IMR-90 (cell line): Measurements from ENCODE around the gene ROBO1. TPM values are rescaled to one million over a fixed set of nuclear protein-coding genes. Genes with fewer than 3 reads are reported as not detected.

Source experiments
- ATAC-seq: fragments of 200-7000 bp; cut with Tn5 transposase; 2 replicates; pipeline ENCODE4 v1.9.1; 2020; ENCODE audit warnings: low read depth, mild to moderate bottlenecking, moderate library complexity
- BruUV-seq: library from RNA; stranded (reverse); fragments of 400-500 nt; replicated peaks from 2 replicates; lab custom pipeline; 2021; lab: Mats Ljungman, UMichigan
- CTCF ChIA-PET: fragments of 300-600 bp; formaldehyde crosslinking; extraction: SDS; loops from one replicate; lab custom pipeline; 2021; ENCODE audit warnings: antibody characterized with exemption; lab: Yijun Ruan, JAX
- POLR2A ChIA-PET: fragments of 300-600 bp; sonication (Branson Sonifier 250); formaldehyde crosslinking; loops from one replicate; lab custom pipeline; 2022; ENCODE audit warnings: antibody characterized with exemption; ENCODE audit not compliant: unreplicated experiment; lab: Charles Lee
- DNase-seq: peaks from one replicate; pipeline ENCODE4 v3.0.0; 2013
- H2AFZ ChIP-seq: replicated peaks from 2 replicates; pipeline ENCODE3; 2013; ENCODE audit warnings: low read length, mild to moderate bottlenecking; ENCODE audit not compliant: poor library complexity
- H2AK5ac ChIP-seq: 2 replicates; pipeline ENCODE4 v1.6.1; 2013; ENCODE audit warnings: low read depth, low read length, inconsistent platforms
- H2AK9ac ChIP-seq: replicated peaks from 2 replicates; pipeline ENCODE3; 2013; ENCODE audit warnings: mild to moderate bottlenecking, low read depth, low read length, moderate library complexity; ENCODE audit not compliant: poor library complexity
- H2BK120ac ChIP-seq: 2 replicates; pipeline ENCODE4 v1.6.1; 2013; ENCODE audit warnings: low read depth, low read length, inconsistent platforms
- H2BK15ac ChIP-seq: 3 replicates; pipeline ENCODE4 v1.6.1; 2013; ENCODE audit warnings: low read depth, low read length, inconsistent platforms
- H2BK20ac ChIP-seq: 2 replicates; pipeline ENCODE4 v1.6.1; 2013; ENCODE audit warnings: low read depth, mild to moderate bottlenecking, inconsistent platforms, low read length, moderate library complexity
- H2BK5ac ChIP-seq: 2 replicates; pipeline ENCODE4 v1.6.1; 2013; ENCODE audit warnings: mild to moderate bottlenecking, low read depth, low read length, inconsistent platforms; ENCODE audit not compliant: poor library complexity, severe bottlenecking
- H3K14ac ChIP-seq: replicated peaks from 2 replicates; pipeline ENCODE4 v1.6.1; 2013; ENCODE audit warnings: low read depth, low read length, inconsistent platforms
- H3K18ac ChIP-seq: 2 replicates; pipeline ENCODE4 v1.6.1; 2013; ENCODE audit warnings: low read depth, low read length, control low read depth
- H3K23ac ChIP-seq: 2 replicates; pipeline ENCODE4 v1.6.1; 2013; ENCODE audit warnings: low read depth, low read length, inconsistent platforms
- H3K27ac ChIP-seq: 2 replicates; pipeline ENCODE4 v1.5.1; 2013; ENCODE audit warnings: mild to moderate bottlenecking, control low read depth, low read length; ENCODE audit not compliant: insufficient read depth
- H3K27me3 ChIP-seq: 2 replicates; pipeline ENCODE4 v1.6.1; 2013; ENCODE audit warnings: low read length; ENCODE audit not compliant: control insufficient read depth, insufficient read depth
- H3K36me3 ChIP-seq: 2 replicates; pipeline ENCODE4 v1.6.1; 2013; ENCODE audit warnings: low read length, mixed read lengths; ENCODE audit not compliant: control insufficient read depth, insufficient read depth
- H3K4ac ChIP-seq: 2 replicates; pipeline ENCODE4 v1.6.1; 2013; ENCODE audit warnings: low read depth, low read length, inconsistent platforms
- H3K4me1 ChIP-seq: 2 replicates; pipeline ENCODE4 v1.6.1; 2013; ENCODE audit warnings: low read length, mixed read lengths; ENCODE audit not compliant: control insufficient read depth, insufficient read depth
- H3K4me2 ChIP-seq: 2 replicates; pipeline ENCODE4 v1.6.1; 2013; ENCODE audit warnings: low read depth, mild to moderate bottlenecking, control low read depth, low read length, moderate library complexity
- H3K4me3 ChIP-seq: 2 replicates; pipeline ENCODE4 v1.5.1; 2013; ENCODE audit warnings: low read depth, mild to moderate bottlenecking, control low read depth, low read length, moderate library complexity; ENCODE audit not compliant: insufficient read depth
- H3K56ac ChIP-seq: 2 replicates; pipeline ENCODE4 v1.6.1; 2013; ENCODE audit warnings: low read length, inconsistent platforms; ENCODE audit not compliant: insufficient read depth; ENCODE audit errors: extremely low read depth
- H3K79me1 ChIP-seq, 2 experiments: 2 replicates each; pipeline ENCODE4 v1.6.1; 2013; ENCODE audit warnings: low read length in 2 of 2, inconsistent platforms in 1 of 2, low read depth in 1 of 2
- H3K9ac ChIP-seq: 2 replicates; pipeline ENCODE4 v1.6.1; 2013; ENCODE audit warnings: low read depth, low read length, control low read depth
- H3K9me1 ChIP-seq: 2 replicates; pipeline ENCODE4 v1.6.1; 2013; ENCODE audit warnings: low read length, inconsistent platforms; ENCODE audit not compliant: insufficient read depth
- H3K9me3 ChIP-seq: 2 replicates; pipeline ENCODE4 v1.6.1; 2013; ENCODE audit warnings: low read length; ENCODE audit not compliant: control insufficient read depth, insufficient read depth
- H4K20me1 ChIP-seq: 2 replicates; pipeline ENCODE4 v1.6.1; 2013; ENCODE audit warnings: low read length, inconsistent platforms; ENCODE audit not compliant: insufficient read depth
- H4K5ac ChIP-seq: 2 replicates; pipeline ENCODE4 v1.6.1; 2013; ENCODE audit warnings: mild to moderate bottlenecking, low read depth, low read length, control low read depth
- H4K8ac ChIP-seq, 2 experiments: 2 replicates each; pipeline ENCODE4 v1.6.1; 2013; ENCODE audit warnings: low read depth in 2 of 2, low read length in 2 of 2, control low read depth in 1 of 2, inconsistent platforms in 1 of 2
- H4K91ac ChIP-seq: 2 replicates; pipeline ENCODE4 v1.6.1; 2013; ENCODE audit warnings: low read depth, low read length, inconsistent platforms; ENCODE audit not compliant: insufficient read depth
- CEBPB ChIP-seq: IDR thresholded peaks from 2 replicates; pipeline ENCODE4 v1.6.1; 2012; ENCODE audit warnings: low read depth, low read length, improper control_type of control experiment
- MAFK ChIP-seq: IDR thresholded peaks from 2 replicates; pipeline ENCODE4 v1.6.1; 2012; ENCODE audit warnings: low read depth, low read length, improper control_type of control experiment
- POLR2A ChIP-seq: IDR thresholded peaks from 2 replicates; pipeline ENCODE4 v1.6.1; 2012; ENCODE audit warnings: mild to moderate bottlenecking, low read depth, low read length
- SMC3 ChIP-seq: fragments of 150-350 bp; IDR thresholded peaks from 2 replicates; pipeline ENCODE4 v1.6.1; 2016; ENCODE audit warnings: low read depth, mild to moderate bottlenecking, antibody characterized with exemption, low read length, moderate library complexity
- WGBS, 2 experiments: methylation state at CpG; one replicate each; pipeline versions ENCODE4 v1.1.5 to v1.1.7; 2013; ENCODE audit warnings: missing lambda C conversion rate in 2 of 2; ENCODE audit not compliant: insufficient read length in 1 of 2; ENCODE audit errors: extremely low coverage in 2 of 2; 5-methylcytosine and 5-hydroxymethylcytosine counted together
- dilution Hi-C: fragments of 300-500 bp; cut with HindIII; formaldehyde crosslinking; loops from one replicate; pipeline ENCODE4 v1.14.3; 2018; ENCODE audit warnings: low sequenced_read_pairs; ENCODE audit not compliant: unreplicated experiment
- in situ Hi-C: fragments of 300-500 bp; cut with MboI; formaldehyde crosslinking; loops from 3 replicates; pipeline ENCODE4 v1.14.3; 2019; ENCODE audit warnings: low sequenced_read_pairs, inconsistent platforms, mixed read lengths
- intact Hi-C: fragments of 100-400 bp; cut with micrococcal nuclease; formaldehyde crosslinking; loops from 2 replicates; pipeline ENCODE4 v1.10.0; 2022
- polyA plus RNA-seq, 3 experiments: library from polyadenylated mRNA; depleted of rRNA; stranded (reverse); fragments of >200 nt; gene quantifications; 2 replicates each; pipeline ENCODE4 v1.2.3, GENCODE V29; 2012; ENCODE audit warnings: low replicate concordance in 1 of 3
- total RNA-seq: library from RNA; depleted of rRNA; stranded (reverse); fragments of >200 nt; gene quantifications from 2 replicates; pipeline ENCODE4 v1.2.3, GENCODE V29; 2012

The ROBO1 gene
- total and polyA plus RNA-seq, 2 of the 4 experiments (the other 2 are of a cell fraction): 24.1 to 53.9 TPM

DNA sequence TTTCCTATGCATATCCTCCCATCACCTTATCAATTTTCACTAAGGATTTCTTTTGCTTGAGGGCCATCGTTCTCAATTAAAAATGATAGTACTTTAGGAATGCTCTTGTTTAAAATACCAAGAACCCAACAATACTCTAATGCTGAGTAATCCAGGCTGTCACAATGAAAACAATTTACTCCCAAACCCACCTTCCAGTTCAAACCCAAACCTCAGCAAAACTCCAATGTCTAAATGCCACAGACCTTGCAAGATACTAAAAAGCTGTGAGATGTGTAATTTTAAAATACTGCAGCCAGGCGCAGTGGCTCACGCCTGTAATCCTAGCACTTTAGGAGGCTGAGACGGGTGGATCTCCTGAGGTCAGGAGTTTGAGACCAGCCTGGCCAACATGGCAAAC, 889.8 kb downstream of the ROBO1 start:
- H4K5ac ChIP-seq: no peak overlapping the region
- H3K14ac ChIP-seq: no peak overlapping the region
- H3K79me1 ChIP-seq: peaks cover 0 to 17% of the 10 kb centered on the region in 2 experiments; a peak in 2 of 4 replicates
- no peak overlapping the region for H2AK9ac ChIP-seq
- no peaks in the 10 kb centered on the region for H4K20me1 ChIP-seq
- no TSS peak for BruUV-seq
- DNase-seq: peak; percentile 80
- H3K23ac ChIP-seq: no peak overlapping the region
- intact Hi-C loops (loop anchor here (10.0 kb wide), 1 partner anchor 213 kb away; no protein-coding TSS in a partner anchor), dilution Hi-C loops (no loop called here), in situ Hi-C loops (no loop called here)
- H3K9me1 ChIP-seq: no peaks in the 10 kb centered on the region
- H3K36me3 ChIP-seq: no peaks in the 10 kb centered on the region
- WGBS, 2 experiments: 51% methylated on average over 3 of the region's 4 CpGs; no CpG with 5 or more reads in 1 of the 2 experiments
- peak overlapping the region in 1 of 2 experiments; percentile 28; a peak in 1 of 4 replicates for H4K8ac ChIP-seq
- H3K9me3 ChIP-seq: no peaks in the 10 kb centered on the region
- peak; percentile 85 for ATAC-seq
- peaks cover 7% of the 10 kb centered on the region; the same call in 1 of the 2 replicates for H3K4me1 ChIP-seq
- CTCF ChIA-PET: no interaction called here
- H3K4ac ChIP-seq: no peak overlapping the region
- H4K91ac ChIP-seq: no peak overlapping the region
- H2BK20ac ChIP-seq: no peak overlapping the region
- H2BK120ac ChIP-seq: no peak overlapping the region
- no peaks in the 10 kb centered on the region for H3K27me3 ChIP-seq
- no peak overlapping the region for H2AK5ac ChIP-seq
- H2BK15ac ChIP-seq: no peak overlapping the region
- TF ChIP-seq MAFK (peak; percentile 55), SMC3 (no peak), POLR2A (no peak), CEBPB (no peak)
- H3K27ac ChIP-seq: no peak overlapping the region
- H3K9ac ChIP-seq: no peak overlapping the region
- H3K4me2 ChIP-seq: no peak overlapping the region; the same call in 1 of the 2 replicates
- H2AFZ ChIP-seq: no peak overlapping the region
- H3K18ac ChIP-seq: no peak overlapping the region
- H3K56ac ChIP-seq: no peak overlapping the region
- no peak overlapping the region for H2BK5ac ChIP-seq
- POLR2A ChIA-PET: no interaction called here
- H3K4me3 ChIP-seq: no peak overlapping the region
